Sigmoid colon (tissue), 4 donors: ENCODE data around the gene POU6F2.

Experiments
- CTCF ChIP-seq, 4 experiments: fragments of 450-650 bp in 3 of 4; fragments of 200-600 bp in 1 of 4; IDR thresholded peaks; one replicate each; pipeline ENCODE4 v1.5.1; 2016 to 2019; ENCODE audit warnings: antibody characterized with exemption in 4 of 4, mild to moderate bottlenecking in 3 of 4, moderate library complexity in 2 of 4
- POLR2AphosphoS5 ChIP-seq, 4 donors: sonication (generic); formaldehyde crosslinking; IDR thresholded peaks; one replicate each; pipeline ENCODE4 v1.6.1; 2017; ENCODE audit warnings: antibody characterized with exemption in 4 of 4

GRCh38 chr7:39451901-39452300, 474.2 kb downstream of the POU6F2 start:
- TF ChIP-seq CTCF (IDR thresholded peaks at IDR 0.05) (no peak), POLR2AphosphoS5 (IDR thresholded peaks at IDR 0.05) (no peak)
